NCI-H446 treated with DMSO at 0.1 percent for 48 hours (cell line): ENCODE results near the gene CAPNS1.
"Not testable (repeated sequence)": the region's sequence is repeated elsewhere in the genome, so short reads cannot be mapped to it uniquely, and the experiment has no call there.

Source experiments
- DNase-seq: peaks from one replicate; lab custom pipeline; 2025; lab: John Stamatoyannopoulos, UW

The CAPNS1 gene

DNA sequence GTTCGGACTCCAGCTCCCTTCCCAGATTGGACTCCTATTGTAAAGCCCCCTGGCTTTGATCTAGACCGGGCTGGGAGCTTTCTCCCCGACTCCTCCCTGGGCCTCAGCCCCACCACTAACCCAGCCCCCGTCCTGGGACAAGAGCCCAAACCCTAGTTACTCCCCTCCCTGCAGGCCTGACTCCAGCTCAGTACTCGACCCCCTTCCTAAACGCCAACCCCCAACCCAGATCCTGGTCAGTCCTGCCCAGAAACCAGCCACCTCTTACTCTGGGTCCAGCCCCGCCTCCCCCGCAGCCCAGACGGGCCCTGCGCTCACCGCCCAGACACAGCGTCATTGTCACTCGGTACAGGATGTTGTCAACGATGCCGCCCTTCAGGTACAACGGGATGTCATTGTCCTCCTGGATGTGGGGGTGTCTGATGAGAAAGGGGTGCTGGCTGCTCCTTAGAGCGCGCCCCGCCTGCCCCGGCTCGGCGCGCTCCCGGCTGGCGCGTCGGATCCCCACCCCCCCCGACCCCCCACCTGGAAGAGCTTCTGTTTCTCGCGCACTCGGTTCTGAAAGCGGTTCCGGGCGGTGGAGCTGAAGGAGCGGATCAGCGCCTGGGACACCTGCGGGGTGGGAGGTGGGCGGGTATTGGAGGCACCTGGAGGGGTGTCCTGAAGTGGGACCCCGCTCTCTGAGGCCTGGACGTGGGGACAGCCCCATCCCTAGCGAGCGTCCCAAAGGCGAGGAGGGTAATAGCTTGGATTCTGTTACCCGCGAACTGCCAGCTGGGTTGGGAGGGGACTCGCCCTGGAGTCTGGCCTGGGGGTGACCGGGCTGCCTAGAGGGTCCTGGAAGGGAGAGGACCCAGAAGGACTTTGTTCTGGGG, 11.5 kb downstream of the CAPNS1 start:
- no peak for DNase-seq

GRCh38 chr19:36152019-36152351, 12.1 kb downstream of the CAPNS1 start:
- DNase-seq: no peak

- DNase-seq: no peak
Measured at GRCh38 chr19:36152352-36153091, 12.7 kb downstream of the CAPNS1 start, which contains the start of gene COX7A1. COX7A1 (minus strand) TSS chr19:36152447; CDS start chr19:36152407, 40 bp downstream.

GRCh38 chr19:36153126-36153525, 13.3 kb downstream of the CAPNS1 start:
- DNase-seq: no peak

DNA sequence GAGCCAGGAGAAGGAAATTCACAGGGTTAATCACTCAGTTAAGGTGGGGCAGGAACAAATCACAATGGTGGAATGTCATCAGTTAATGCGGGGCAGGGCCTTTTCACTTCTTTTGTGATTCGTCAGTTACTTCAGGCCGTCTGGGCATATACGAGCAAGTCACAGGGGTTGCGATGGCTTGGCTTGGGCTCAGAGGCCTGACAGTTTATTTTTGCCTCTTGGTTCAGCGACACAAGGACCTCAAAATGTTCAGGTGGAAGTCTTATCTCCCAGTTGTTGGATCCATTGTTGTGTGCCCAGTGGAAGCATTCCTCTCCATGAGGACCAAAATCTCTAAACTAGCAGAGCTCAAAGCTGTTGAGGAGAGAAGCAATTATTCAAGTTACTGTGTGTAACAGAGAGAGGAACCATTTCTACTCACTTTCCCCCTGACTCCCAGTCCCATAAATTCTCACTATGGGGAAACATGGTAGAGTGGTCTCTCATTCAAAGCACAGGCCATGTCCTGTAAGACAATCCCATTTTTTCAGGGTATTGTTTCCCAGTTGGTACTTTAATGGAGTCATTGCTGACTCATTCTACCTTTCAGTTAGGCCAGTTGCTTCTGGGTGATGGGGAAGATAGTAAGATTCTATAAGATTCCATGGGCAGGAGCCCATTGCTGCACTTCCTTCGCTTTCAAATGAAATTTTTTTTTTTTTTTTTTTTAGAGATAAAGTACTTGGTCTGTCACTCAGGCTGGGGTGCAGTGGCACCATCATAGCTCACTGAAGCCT, 21.1 kb downstream of the CAPNS1 start:
- no peak for DNase-seq

- no peak for DNase-seq
Measured at GRCh38 chr19:36163813-36164212, 23.9 kb downstream of the CAPNS1 start.

- no peak for DNase-seq
Measured at GRCh38 chr19:36169084-36169760, 29.4 kb downstream of the CAPNS1 start.

- no peak for DNase-seq
Measured at GRCh38 chr19:36172852-36173251, 33.0 kb downstream of the CAPNS1 start.

GRCh38 chr19:36173846-36174245, 34.0 kb downstream of the CAPNS1 start:
- DNase-seq: not testable (repeated sequence)

DNA sequence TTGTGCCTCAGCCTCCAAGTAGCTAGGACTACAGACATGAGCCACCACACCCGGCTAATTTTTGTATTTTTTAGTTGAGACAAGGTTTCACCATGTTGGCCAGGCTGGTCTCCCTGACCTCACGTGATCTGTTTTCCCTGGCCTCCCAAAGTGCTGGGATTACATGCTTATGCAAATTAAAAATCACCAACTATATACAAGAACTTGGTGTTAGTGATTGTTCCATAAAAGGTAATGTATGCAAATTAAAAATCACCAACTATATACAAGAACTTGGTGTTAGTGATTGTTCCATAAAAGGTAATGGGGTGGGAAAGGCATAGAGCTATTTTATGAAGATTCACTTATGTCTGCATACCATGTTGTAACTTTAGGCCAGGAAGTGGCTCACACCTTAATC, 39.2 kb downstream of the CAPNS1 start:
- not testable (repeated sequence) for DNase-seq

DNA sequence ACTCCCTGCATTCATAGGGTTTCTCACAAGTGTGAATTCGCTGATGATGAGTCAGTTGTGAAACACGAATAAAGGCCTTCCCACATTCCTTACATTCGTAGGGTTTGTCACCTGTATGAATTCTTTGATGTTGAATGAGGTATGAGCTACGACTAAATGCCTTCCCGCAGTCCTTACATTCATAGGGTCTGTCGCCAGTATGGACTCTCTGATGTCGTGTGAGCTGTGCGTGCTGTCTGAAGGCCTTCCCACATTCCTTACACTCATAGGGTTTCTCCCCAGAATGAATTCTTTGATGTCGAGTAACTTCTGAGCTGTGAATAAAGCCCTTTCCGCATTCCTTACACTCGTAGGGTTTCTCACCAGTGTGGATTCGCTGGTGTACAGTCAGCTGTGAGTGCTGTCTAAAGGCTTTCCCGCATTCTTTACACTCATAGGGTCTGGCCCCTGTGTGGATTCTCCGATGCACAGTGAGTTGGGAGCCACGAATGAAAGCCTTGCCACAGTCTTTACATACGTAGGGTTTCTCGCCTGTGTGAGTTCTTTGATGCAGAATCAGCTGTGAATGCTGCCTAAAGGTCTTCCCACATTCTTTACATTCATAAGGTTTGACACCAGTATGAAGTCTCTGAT, 42.9 kb downstream of the CAPNS1 start:
- DNase-seq: no peak

DNA sequence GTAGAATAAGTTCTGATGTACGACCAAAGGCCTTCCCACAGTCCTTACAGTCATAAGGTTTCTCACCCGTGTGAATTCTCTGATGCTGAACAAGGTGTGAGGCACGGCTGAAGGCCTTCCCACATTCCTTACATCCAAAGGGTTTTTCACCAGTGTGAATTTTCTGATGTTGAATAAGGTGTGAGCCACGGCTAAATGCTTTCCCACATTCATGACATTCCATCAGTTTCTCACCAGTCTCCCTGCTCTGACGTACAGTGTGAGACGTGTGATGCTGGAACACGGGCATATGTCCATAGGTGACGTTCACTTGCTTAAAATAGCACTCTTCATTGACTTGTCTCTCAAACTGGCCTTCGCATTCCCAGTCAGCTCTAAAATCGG, 43.4 kb downstream of the CAPNS1 start:
- no peak for DNase-seq

GRCh38 chr19:36186722-36187121, 46.9 kb downstream of the CAPNS1 start:
- not testable (repeated sequence) for DNase-seq

GRCh38 chr19:36196249-36196648, 56.4 kb downstream of the CAPNS1 start:
- DNase-seq: no peak

DNA sequence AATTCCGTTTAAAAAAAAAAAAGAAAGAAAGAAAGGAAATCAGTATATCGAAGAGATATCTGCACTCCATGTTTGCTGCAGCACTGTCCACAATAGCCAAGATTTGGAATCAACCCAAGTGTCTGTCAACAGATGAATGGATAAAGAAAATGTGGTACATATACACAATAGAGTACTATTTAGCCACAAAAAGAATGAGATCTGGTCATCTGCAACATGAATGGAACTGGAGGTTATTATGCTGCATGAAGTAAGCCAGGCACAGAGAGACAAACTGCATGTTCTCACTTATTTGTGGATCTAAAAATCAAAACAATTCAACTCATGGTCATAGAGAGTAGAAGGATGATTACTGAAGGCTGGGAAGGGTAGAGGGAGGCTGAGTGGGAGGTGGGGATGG, 58.3 kb downstream of the CAPNS1 start:
- DNase-seq: no peak
